ENCODE results near the gene IPO11.

Gene IPO11

GRCh38 chr5:62418462-62419076 lies 6.0 kb downstream of the IPO11 start:
- Histone ChIP-seq H3K9me3 (ENCODE audit: insufficient read depth, low read length) (no peaks in the 10 kb centered on the region), H3K27me3 (ENCODE audit: insufficient read depth, insufficient read length) (no peaks in the 10 kb centered on the region), H3K36me3 (ENCODE audit: insufficient read depth, insufficient read length, low read length) (peaks cover 2% of the 10 kb centered on the region), H3K9ac (ENCODE audit: insufficient read length, low read depth) (no peak overlapping the region), H3K4me3 (ENCODE audit: insufficient read length, low read depth) (no peak overlapping the region), H3K4me1 (ENCODE audit: insufficient read depth, insufficient read length) (no peaks in the 10 kb centered on the region)
- no peak for TF ChIP-seq SUZ12 (IDR thresholded peaks at IDR 0.05; ENCODE audit: extremely low read depth, insufficient read depth, insufficient read length)
- TF ChIP-seq YY1 (IDR thresholded peaks at IDR 0.05; ENCODE audit: insufficient read depth, insufficient read length): no peak
- no peak for TF ChIP-seq ZNF274 (IDR thresholded peaks at IDR 0.05; ENCODE audit: low read depth, low read length)
- no peak for DNase-seq (ENCODE audit: low read depth, low spot score)

- H3K27me3 ChIP-seq (ENCODE audit: insufficient read depth, insufficient read length): no peaks in the 10 kb centered on the region
- TF ChIP-seq ZNF274 (IDR thresholded peaks at IDR 0.05; ENCODE audit: low read depth, low read length) (no peak), SUZ12 (IDR thresholded peaks at IDR 0.05; ENCODE audit: extremely low read depth, insufficient read depth, insufficient read length) (no peak)
- H3K36me3 ChIP-seq (ENCODE audit: insufficient read depth, insufficient read length, low read length): peaks cover 2% of the 10 kb centered on the region
- DNase-seq (ENCODE audit: low read depth, low spot score): no peak
- no peaks in the 10 kb centered on the region for H3K9me3 ChIP-seq (ENCODE audit: insufficient read depth, low read length)
- H3K4me3 ChIP-seq (ENCODE audit: insufficient read length, low read depth): no peak overlapping the region
- no peaks in the 10 kb centered on the region for H3K4me1 ChIP-seq (ENCODE audit: insufficient read depth, insufficient read length)
- H3K9ac ChIP-seq (ENCODE audit: insufficient read length, low read depth): no peak overlapping the region
These were observed 7.0 kb downstream of the IPO11 start for GRCh38 chr5:62419609-62420008.

GRCh38 chr5:62421414-62421813 lies 8.9 kb downstream of the IPO11 start:
- Histone ChIP-seq H3K4me3 (ENCODE audit: insufficient read length, low read depth) (no peak overlapping the region), H3K9me3 (ENCODE audit: insufficient read depth, low read length) (no peaks in the 10 kb centered on the region), H3K36me3 (ENCODE audit: insufficient read depth, insufficient read length, low read length) (peaks cover 2% of the 10 kb centered on the region), H3K27me3 (ENCODE audit: insufficient read depth, insufficient read length) (no peaks in the 10 kb centered on the region), H3K9ac (ENCODE audit: insufficient read length, low read depth) (no peak overlapping the region), H3K4me1 (ENCODE audit: insufficient read depth, insufficient read length) (no peaks in the 10 kb centered on the region)
- no peak for DNase-seq (ENCODE audit: low read depth, low spot score)
- no peak for TF ChIP-seq SUZ12 (IDR thresholded peaks at IDR 0.05; ENCODE audit: extremely low read depth, insufficient read depth, insufficient read length)
- TF ChIP-seq YY1 (IDR thresholded peaks at IDR 0.05; ENCODE audit: insufficient read depth, insufficient read length): no peak
- TF ChIP-seq ZNF274 (IDR thresholded peaks at IDR 0.05; ENCODE audit: low read depth, low read length): no peak

GRCh38 chr5:62424763-62425162 lies 12.2 kb downstream of the IPO11 start:
- Histone ChIP-seq H3K9me3 (ENCODE audit: insufficient read depth, low read length) (no peaks in the 10 kb centered on the region), H3K27me3 (ENCODE audit: insufficient read depth, insufficient read length) (no peaks in the 10 kb centered on the region), H3K36me3 (ENCODE audit: insufficient read depth, insufficient read length, low read length) (peaks cover 4% of the 10 kb centered on the region), H3K4me3 (ENCODE audit: insufficient read length, low read depth) (no peak overlapping the region), H3K9ac (ENCODE audit: insufficient read length, low read depth) (no peak overlapping the region), H3K4me1 (ENCODE audit: insufficient read depth, insufficient read length) (no peaks in the 10 kb centered on the region)
- no peak for DNase-seq (ENCODE audit: low read depth, low spot score)
- no peak for TF ChIP-seq SUZ12 (IDR thresholded peaks at IDR 0.05; ENCODE audit: extremely low read depth, insufficient read depth, insufficient read length)
- no peak for TF ChIP-seq YY1 (IDR thresholded peaks at IDR 0.05; ENCODE audit: insufficient read depth, insufficient read length)
- no peak for TF ChIP-seq ZNF274 (IDR thresholded peaks at IDR 0.05; ENCODE audit: low read depth, low read length)

- Histone ChIP-seq H3K9me3 (ENCODE audit: insufficient read depth, low read length) (no peaks in the 10 kb centered on the region), H3K4me1 (ENCODE audit: insufficient read depth, insufficient read length) (no peaks in the 10 kb centered on the region), H3K27me3 (ENCODE audit: insufficient read depth, insufficient read length) (no peaks in the 10 kb centered on the region), H3K36me3 (ENCODE audit: insufficient read depth, insufficient read length, low read length) (peaks cover 3% of the 10 kb centered on the region), H3K9ac (ENCODE audit: insufficient read length, low read depth) (no peak overlapping the region), H3K4me3 (ENCODE audit: insufficient read length, low read depth) (no peak overlapping the region)
- TF ChIP-seq ZNF274 (IDR thresholded peaks at IDR 0.05; ENCODE audit: low read depth, low read length) (no peak), SUZ12 (IDR thresholded peaks at IDR 0.05; ENCODE audit: extremely low read depth, insufficient read depth, insufficient read length) (no peak)
- no peak for DNase-seq (ENCODE audit: low read depth, low spot score)
These were observed 19.4 kb downstream of the IPO11 start for GRCh38 chr5:62431735-62432620.

- Histone ChIP-seq H3K27me3 (ENCODE audit: insufficient read depth, insufficient read length) (no peaks in the 10 kb centered on the region), H3K4me3 (ENCODE audit: insufficient read length, low read depth) (no peak overlapping the region)
- TF ChIP-seq ZNF274 (IDR thresholded peaks at IDR 0.05; ENCODE audit: low read depth, low read length) (no peak), YY1 (IDR thresholded peaks at IDR 0.05; ENCODE audit: insufficient read depth, insufficient read length) (no peak), SUZ12 (IDR thresholded peaks at IDR 0.05; ENCODE audit: extremely low read depth, insufficient read depth, insufficient read length) (no peak)
These were observed 20.1 kb downstream of the IPO11 start for GRCh38 chr5:62432621-62433064.

GRCh38 chr5:62448528-62448927 lies 36.0 kb downstream of the IPO11 start:
- no peaks in the 10 kb centered on the region for H3K4me1 ChIP-seq (ENCODE audit: insufficient read depth, insufficient read length)
- H3K9ac ChIP-seq (ENCODE audit: insufficient read length, low read depth): no peak overlapping the region
- no peak for DNase-seq (ENCODE audit: low read depth, low spot score)
- TF ChIP-seq YY1 (IDR thresholded peaks at IDR 0.05; ENCODE audit: insufficient read depth, insufficient read length): no peak
- no peak for TF ChIP-seq ZNF274 (IDR thresholded peaks at IDR 0.05; ENCODE audit: low read depth, low read length)
- no peak for TF ChIP-seq SUZ12 (IDR thresholded peaks at IDR 0.05; ENCODE audit: extremely low read depth, insufficient read depth, insufficient read length)
- H3K36me3 ChIP-seq (ENCODE audit: insufficient read depth, insufficient read length, low read length): peaks cover 31% of the 10 kb centered on the region
- no peaks in the 10 kb centered on the region for H3K9me3 ChIP-seq (ENCODE audit: insufficient read depth, low read length)
- no peaks in the 10 kb centered on the region for H3K27me3 ChIP-seq (ENCODE audit: insufficient read depth, insufficient read length)
- H3K4me3 ChIP-seq (ENCODE audit: insufficient read length, low read depth): no peak overlapping the region

More at GRCh38 chr5:62432621-62433064, 20.1 kb downstream of the IPO11 start:
- Histone ChIP-seq H3K4me1 (ENCODE audit: insufficient read depth, insufficient read length) (no peaks in the 10 kb centered on the region), H3K9ac (ENCODE audit: insufficient read length, low read depth) (no peak overlapping the region), H3K9me3 (ENCODE audit: insufficient read depth, low read length) (no peaks in the 10 kb centered on the region), H3K36me3 (ENCODE audit: insufficient read depth, insufficient read length, low read length) (peaks cover 3% of the 10 kb centered on the region)
- DNase-seq (ENCODE audit: low read depth, low spot score): no peak

Data from NT2/D1 (cell line).